T follicular helper cell (primary cell): ENCODE measurements around the gene NBEA.

Experiments
- DNase-seq: peaks from one replicate; pipeline ENCODE4 v3.0.0-alpha.2; 2020; ENCODE audit warnings: low read depth

Gene NBEA

DNA sequence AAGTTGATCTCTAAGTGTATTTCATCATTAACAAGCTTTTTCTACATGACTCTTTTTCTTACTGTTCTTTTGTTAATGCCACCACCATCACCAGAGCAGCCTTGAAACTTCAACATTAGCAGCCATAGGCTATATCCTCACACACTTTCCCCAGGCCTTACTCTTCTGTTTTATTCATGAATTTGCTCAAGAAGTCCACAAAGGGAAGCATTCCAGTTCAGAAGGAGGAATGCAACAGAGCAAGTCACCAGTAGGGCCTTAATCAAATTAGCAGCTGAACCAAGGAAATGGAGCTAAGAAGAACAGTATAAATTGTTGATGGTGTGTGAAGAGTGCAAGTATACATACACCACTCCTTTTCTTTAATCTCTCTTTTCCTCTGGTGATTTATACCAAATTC, 223.1 kb downstream of the NBEA start:
- DNase-seq, result no peak

DNA sequence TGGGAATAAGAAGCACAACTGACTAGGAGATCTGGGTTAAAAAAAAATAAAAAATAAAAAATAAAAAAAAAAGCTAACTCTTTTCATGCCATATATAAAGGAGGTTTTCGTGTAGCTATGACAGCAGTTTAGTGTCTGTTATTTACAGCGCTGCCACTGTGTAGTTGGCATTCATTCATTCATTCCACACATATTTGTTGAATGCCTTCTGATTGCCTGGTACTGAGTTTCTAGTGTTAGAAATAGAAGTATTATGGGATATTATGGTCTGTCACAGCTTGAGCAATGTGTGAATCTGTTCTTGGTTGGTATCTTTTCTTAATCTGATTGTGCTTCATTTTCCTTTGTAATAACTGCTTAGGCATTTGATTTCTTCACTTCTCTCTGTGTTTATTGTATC, 237.4 kb downstream of the NBEA start:
- no peak for DNase-seq

DNA sequence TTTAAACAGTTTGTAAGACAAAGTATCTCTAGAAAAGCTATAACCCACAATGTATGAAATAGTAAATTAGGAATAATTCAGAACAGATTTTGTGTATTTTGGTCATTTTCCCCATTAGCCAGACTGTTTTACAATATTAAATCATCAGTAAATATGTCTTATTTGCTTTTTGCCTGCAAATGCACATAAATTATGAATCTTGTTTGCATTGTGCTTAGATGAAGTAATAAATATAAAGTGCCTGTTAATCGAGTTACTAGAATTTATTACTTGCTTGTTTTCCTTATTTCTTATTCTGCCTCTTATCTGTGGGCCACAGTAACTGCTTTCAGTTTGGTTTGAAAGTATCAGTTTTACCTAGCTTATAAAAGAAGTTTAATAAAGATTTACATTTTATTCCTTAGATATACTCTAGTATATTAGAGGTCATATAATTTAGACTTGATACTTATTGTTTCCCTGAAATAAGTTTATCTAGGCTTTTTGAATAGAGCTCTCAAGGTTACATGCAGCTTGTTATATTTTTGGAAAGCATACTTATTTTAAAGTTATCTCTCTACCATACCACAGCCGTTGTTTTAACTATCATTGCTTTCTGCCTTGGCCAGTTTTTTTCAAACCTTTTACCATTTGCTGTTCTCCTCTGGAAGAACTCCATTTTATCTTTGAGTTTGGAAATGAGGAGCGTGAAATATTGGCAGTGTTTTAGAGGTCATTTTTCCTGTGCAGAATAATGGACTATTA, 238.0 kb downstream of the NBEA start:
- DNase-seq, result no peak

DNA sequence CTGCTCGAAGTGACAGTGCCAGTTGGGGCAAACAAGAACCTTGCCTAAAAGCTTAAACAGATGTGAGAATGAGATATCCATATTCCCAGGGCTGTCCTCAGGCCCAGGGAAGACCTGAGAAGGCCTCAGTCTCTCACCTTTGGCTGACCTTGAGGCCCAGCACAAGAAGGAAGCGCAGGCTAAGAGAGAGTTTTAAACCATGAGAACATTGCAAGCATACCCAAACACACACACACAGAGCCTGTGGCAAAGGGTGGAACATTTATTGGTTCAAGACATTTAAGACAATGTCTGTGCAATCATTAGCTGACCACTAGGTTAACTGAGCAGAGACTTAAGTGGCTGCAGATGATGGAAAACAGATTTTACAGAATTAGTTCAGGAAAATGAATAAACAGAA, 248.2 kb downstream of the NBEA start:
- DNase-seq, result no peak

DNA sequence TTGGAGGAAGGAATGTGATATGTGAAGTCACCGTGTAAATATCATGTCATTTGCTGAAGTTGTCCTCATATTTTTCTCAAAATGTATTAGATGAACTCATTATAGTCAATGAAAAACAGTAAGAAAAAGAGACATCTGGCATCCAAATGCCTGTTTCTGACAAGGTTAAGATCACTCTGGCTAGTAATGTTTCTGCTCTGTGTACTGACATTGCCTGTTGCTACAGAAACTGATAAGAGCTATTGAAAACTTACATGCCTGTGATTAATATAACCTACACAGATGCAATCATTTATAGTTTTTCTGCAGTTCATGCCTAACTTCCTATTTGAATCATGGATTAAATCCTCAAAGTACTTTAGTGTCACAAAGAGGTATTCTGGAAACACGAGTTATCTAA, 249.8 kb downstream of the NBEA start:
- DNase-seq, result no peak

DNA sequence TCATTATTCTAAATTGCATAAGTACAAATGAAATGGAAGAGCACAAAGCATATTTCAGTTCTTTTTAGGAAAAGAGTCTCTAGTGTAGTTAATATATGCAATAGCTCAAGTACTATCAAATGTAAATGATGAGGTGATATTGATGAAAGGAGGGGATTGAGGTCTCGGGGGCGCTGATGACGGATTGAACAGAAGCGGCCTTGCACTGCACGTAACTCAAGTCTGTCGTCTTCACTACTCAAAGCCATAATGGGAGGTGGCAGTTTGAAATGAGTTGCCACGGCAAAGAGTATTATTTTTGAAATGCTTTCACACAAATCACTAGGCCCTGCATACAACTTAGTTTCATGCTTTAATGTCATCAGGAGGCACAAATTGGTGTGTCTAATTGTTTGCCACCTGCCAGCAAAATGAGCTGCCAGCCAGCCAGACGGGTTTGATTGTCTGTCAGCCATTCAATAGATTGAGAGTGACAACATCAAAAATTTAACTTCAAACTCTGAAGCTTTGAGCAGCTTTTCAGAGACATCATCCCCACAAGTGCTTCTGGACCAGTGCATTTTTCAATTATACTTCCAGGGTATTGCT, 256.6 kb downstream of the NBEA start:
- no peak for DNase-seq

DNA sequence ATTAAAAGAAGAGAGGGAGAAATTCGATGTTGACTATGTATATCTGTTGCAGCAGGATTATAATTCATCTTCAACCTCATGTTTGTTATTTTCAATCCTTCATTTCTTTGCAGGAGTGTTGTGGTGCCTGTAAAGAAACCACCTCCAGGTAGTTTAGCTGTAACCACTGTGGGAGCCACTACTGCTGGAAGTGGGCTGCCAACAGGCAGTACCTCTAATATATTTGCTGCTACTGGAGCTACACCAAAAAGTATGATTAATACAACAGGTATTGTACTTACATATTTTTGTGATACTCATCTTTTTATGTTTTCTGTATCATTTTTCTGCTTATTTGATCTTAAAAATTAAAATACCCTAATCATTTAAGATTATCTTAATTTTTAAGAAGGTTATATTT, 266.5 kb downstream of the NBEA start:
- no peak for DNase-seq

DNA sequence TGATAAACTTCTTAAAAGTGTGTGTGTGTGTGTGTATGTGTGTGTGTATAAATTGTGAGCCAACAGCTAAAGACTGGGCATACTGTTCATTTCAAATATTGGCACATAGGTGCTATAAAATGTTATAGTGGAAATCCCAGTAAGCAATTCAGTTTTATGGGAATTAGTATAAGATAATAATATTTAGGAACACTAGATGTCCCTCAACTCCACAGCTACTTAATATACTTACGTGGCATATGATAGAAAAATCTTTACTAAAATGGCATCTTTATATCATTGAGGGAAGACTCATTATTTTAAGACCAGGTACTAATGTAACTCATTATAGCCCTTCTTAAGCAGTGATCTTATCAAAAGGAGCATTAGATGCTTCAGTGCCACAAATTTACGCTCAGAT, 268.2 kb downstream of the NBEA start:
- no peak for DNase-seq

DNA sequence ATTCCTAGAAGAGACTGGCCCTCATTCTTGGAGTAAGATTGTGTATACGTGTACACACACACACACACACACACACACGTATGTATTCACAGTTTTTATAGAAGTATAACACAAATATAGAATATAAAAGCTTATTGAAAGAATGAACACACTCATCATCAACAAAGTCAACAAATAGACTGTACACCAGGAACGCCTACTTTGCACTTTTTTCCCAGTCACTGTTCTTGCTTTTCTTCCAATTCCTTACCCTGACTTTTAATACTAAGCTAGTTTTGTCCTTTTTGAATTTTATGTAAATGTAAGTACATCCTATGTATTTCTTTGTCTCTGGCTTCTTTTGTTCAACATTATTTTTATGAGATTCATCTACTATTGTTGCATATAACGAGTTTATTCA, 269.9 kb downstream of the NBEA start:
- no peak for DNase-seq

DNA sequence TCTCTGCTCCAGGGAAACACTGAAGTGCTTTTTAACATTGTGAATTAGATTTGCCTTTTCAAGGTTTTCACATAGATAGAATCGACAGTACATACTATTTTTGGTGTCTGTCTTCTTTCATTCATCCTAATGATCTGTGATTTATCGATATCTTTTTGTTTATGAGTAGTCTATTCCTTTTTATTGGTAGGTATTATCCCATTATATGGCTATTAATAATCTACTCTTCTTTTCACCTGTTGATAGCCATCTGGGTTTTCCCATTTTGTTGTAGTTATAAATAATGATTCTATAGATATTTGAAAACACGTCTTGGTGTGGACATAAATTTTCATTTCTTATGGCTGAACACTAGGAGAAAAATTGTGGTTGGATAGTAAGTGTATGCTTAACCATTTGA, 271.8 kb downstream of the NBEA start:
- DNase-seq, result no peak

DNA sequence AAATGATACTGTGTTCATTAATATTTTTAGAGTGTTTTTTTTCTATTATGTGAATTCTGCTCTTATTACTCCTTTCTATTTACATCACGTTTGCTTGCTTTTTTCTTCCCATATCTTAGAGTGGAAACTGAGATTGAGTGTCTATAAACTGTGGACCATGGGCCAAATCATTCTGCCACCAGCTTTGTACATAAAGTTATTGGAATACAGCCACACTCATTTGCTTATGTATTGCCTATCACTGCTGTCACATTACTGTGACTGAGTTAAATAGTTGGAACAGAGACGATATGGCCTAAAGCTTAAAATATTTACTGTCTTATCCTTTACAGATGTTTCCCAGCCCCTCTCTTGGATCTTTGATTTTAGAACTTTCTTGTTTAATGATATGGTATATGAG, 274.1 kb downstream of the NBEA start:
- no peak for DNase-seq

DNA sequence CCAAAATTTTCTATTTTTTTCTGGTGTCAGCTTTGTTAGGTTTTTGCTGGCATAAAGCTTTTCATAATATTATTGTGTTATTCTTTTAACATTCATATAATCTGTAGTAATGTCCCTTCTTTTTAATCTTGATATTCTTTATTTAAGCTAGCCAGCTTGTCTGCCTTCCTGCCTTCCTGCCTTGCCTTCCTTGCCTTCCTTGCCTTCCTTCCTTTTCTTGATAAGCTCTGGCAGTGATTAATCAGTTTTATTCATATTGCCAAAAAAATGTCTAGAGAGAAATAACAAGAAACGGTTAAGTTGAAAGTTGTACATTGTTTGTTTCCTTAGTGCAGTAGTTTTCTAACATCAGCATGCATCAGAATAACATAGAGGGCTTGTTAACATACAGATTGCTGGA, 277.0 kb downstream of the NBEA start:
- no peak for DNase-seq

DNA sequence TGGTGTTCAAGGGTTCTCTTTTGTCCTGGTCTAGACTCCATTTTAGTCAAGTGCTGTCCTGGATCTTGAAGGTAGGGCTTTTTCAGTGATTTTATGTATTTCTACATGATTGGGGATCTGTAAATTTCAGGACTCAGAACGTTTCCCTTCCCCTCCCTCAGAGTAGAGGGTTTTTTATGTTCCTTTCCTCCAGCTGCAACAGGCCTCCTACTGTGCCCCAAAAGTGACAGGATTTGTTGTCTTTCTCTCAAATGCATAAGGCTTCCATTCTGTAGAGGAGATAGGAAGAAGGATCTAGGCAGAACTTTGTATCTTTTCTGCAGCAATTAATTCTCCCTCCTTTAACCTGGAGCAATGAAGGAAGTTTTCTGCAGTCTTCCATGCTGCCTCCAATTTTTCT, 283.1 kb downstream of the NBEA start:
- DNase-seq, result no peak

DNA sequence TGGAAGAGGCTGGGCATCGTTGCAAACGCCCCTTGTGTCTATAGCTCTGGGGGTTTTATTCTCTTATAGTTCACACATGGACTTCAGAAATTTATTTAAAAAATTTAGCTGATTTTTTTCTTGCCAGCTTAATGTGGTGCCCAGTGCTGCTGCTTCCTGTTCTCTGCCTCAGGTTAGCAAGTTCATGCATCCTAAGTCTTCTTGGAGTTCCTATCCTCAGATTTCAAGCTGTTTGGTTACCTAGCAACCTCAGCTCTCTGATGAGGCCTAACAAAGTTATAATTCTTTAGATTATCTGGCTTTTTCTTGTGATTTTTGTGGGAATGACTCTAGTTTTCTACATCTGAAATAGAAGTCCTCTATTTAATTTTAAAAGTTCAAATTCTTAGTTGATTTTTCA, 283.5 kb downstream of the NBEA start:
- DNase-seq, result no peak

DNA sequence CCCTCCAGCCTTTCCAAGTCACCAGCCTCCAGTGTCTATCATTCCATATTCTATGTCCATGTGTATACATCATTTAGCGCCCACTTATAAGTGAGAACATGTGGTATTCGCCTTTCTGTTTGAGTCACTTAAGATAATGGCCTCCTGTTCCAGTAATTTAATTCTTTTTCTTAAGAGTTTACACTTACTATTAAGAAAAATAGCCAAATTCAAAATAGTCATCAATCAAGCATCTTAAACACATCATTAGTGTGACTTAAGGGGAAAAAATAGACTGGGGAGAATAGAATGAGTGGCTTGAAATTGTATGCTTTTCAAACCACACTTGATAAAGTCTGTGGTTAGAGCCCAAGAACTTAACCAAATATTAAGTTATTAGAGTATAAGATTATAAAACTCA, 286.5 kb downstream of the NBEA start:
- no peak for DNase-seq

DNA sequence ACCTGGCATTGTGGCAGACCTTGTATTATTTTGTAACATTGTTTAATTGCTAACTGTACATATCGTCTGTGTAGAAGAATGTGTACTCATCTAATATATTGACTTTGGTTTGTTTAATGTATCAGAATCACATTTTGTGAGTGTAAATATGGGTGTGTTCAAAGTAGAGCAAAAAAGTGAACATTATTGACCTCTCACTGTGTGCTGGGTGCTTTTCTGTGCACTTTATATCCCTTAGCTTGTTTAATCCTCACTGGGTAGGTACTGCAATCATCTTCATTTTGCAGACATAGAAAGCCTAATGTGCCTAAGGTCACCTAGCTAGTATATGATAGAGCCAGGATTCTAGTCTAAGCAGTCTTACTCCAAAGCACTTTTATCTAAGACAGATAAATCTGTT, 289.4 kb downstream of the NBEA start:
- no peak for DNase-seq

DNA sequence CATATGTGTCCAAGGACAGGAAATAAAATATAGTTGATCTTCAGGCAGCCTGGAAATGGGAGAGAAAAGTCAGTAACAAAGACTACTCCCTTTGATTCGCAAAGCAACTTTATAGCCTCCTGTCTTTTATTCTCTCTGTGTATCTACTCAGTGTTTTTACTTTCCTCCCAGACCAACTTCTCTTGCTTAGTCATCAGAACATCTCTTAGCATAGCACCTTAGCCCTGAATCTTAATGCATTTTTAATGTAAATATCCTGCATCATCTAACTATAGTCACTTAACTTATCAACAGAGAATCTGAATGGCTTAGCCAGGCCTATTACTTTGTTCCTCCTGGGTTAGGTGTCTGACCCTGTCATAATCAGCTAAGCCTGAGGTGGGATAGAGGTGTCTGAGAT, 296.2 kb downstream of the NBEA start:
- DNase-seq, result no peak

DNA sequence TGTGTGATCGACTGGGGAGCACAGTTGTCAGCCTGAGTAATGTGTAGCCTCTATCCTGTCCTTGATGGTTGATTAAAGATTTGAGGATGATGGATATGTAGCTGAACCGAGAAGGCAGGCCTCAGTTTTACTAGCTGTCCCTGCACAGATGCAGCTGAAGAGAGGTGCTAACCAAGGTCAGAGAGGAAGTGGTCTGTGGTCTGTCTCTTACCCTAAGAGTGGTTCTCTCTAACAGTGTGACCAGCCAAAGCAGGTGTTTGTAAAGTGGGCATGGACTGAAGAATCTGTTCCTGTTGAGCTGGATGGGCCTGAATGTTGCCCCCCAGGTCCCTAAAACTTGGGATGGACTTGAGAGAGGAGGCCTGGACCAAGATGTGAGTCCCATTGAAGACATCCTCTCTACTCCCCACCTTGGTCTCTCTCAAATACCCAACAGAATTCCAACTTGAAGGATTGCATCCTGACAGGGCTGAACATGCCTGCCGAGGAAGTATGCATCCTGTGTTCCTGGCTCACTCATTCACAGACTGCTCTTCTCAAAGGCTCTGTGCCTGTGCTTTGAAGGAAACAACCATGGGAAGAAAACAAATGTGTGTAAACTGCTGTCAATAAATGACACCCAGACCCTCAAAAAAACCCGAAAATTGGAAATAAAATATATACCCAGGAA, 310.6 kb downstream of the NBEA start:
- DNase-seq, result no peak

DNA sequence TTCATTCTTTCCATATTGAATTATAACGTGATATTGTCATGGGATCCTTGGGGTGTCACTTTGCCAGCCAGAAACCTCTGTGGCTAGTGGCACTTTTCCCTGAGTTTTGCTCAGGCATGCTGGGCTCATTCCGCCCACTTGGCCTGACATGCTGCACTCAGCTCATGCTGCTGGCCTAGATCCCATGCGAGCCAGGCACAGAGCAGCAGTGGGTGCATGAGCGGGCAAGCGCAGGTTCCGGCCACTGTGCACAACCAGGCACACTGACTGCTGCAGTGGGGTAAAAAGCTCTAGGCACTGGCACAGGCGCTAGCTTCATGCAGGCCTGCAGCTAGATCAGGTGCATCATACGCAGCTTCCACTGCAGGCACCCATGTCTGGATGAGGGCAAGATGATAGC, 313.2 kb downstream of the NBEA start:
- no peak for DNase-seq

DNA sequence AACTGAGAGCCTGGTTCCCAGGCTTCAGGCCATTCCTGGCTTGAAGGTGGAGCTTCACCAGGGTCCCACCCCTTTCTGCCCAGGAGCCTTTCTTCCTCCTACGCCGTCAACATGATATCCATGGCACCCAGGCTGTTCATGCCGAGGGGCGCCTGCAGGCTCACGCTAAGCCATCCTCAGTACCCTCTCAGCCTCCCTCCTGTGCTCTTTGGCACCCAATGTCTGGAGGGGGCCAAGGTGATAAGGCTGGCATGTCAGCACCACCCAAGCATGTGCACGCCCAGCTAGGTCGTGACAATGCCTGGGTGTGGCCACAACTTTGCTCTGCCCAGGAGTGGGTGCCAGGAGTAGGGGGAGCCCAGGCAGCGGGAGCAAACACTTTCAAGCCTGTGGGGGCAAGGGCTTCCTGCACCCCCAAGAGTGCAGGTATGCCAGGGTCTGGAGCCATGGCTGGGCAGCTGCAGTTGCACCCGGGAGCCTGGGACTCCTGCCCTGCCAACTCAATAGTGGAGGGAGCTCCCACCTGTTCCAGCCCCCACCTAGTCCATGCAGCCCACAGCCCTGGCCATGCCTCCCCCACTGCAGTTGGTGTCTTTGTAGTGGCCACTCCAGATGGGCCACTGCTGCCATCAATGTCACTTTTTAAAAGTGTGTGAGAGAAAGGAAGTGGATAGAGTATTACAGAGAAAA, 314.5 kb downstream of the NBEA start:
- no peak for DNase-seq

DNA sequence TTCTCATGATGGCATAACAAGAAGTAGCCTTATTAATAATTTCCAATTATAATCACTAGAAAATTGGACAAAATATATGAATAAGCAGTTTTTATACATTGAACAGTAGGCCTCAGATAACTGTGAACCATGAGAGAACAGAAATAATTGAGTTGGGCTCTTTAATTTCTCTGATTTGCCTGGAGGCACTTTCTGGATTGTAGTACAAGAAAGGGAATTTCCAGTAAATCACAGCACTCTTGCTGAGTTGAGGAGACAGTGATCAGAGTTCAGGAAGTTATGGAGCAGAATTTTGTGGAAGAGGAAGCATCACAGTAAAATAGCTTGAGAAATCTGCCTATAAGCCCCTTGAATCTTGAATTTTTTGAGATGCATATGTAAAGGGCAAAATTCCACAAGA, 318.2 kb downstream of the NBEA start:
- no peak for DNase-seq

DNA sequence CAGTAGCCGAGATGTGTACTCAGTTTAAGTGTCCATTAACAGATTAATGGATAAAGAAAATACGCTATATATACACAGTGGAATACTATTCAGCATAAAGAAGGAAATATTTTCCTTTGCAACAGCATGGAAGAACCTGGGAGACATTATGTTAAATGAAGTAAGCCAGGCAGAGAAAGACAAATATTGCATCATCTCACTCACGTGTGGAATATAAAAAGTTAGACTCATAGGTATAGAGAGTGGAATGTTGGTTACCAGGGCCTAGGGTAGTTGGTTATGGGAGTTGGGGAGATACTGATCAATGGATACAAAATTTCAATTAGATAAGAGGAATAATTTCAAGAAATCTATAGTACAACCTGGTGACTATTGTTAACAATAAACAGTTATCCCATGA, 324.3 kb downstream of the NBEA start:
- DNase-seq, result no peak

DNA sequence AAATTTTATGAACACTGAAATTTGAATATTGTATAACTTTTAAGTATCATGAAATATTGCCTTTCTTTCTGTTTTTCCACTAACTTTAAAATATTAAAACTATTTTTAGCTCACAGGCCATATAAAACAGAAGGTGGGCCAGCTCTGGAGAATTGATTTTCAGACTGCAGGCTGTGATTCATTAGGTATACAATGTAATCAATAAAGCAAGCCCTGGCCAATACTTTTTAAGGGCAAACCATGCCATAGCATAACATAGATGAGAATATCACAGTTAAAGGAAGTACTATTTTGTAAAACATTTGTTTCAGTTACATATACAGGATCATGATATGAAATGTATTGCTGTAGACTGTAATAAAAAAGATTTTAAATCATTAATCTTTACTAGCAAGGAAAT, 336.8 kb downstream of the NBEA start:
- no peak for DNase-seq
